K562 (cell line): ENCODE results near the gene ZFR2. TPM values are rescaled to one million over a fixed set of nuclear protein-coding genes. Genes with fewer than 3 reads are reported as not detected.

ENCODE experiments used
- ATAC-seq: fragments of 200-7000 bp; cut with Tn5 transposase; 3 replicates; pipeline ENCODE4 v1.9.1; 2020; ENCODE audit warnings: moderate library complexity
- BruUV-seq: library from RNA; stranded (reverse); fragments of 400-500 nt; replicated peaks from 2 replicates; lab custom pipeline; 2021; lab: Mats Ljungman, UMichigan
- CTCF ChIA-PET: fragments of 300-600 bp; formaldehyde crosslinking; extraction: SDS; loops from one replicate; lab custom pipeline; 2021; ENCODE audit warnings: low intra/inter-chr PET ratio; lab: Yijun Ruan, JAX
- POLR2A ChIA-PET: fragments of 300-600, 350-650 bp; sonication (Branson Sonifier 250); formaldehyde crosslinking; extraction: SDS; loops from one replicate; lab custom pipeline; 2021; ENCODE audit warnings: antibody characterized with exemption, inconsistent platforms; lab: Yijun Ruan, JAX
- DNase-seq, 4 experiments: peaks; one replicate each; pipeline versions ENCODE4 v3.0.0 to v3.0.0-alpha.2; 2011 to 2018; ENCODE audit warnings: low spot score in 3 of 4, mixed read lengths in 3 of 4; ENCODE audit errors: extremely low read depth in 1 of 4
- FAIRE-seq: peaks from 2 replicates; lab custom pipeline; 2011; peaks lifted over from hg19 to GRCh38; lab: Jason Lieb, UNC
- H2AFZ ChIP-seq: 2 replicates; pipeline ENCODE4 v1.6.0; 2011; ENCODE audit warnings: low read depth, low read length, control low read depth, inconsistent platforms
- H3K27ac ChIP-seq: fragments of 200-600 bp; 3 replicates; pipeline ENCODE4 v1.8.0; 2011; ENCODE audit warnings: low read depth, mild to moderate bottlenecking, control low read depth, inconsistent platforms, low read length, moderate library complexity, mixed read lengths; ENCODE audit errors: extremely low read depth
- H3K27me3 ChIP-seq, 2 experiments: fragments of 300-600 bp in 1 of 2; 2 replicates in 1 of 2; 3 replicates in 1 of 2; pipeline versions ENCODE4 v1.6.0 to v1.8.0; 2011; ENCODE audit warnings: inconsistent platforms in 2 of 2, low read length in 2 of 2, mild to moderate bottlenecking in 1 of 2, mixed read lengths in 1 of 2, moderate library complexity in 1 of 2; ENCODE audit not compliant: control insufficient read depth in 2 of 2, insufficient read depth in 2 of 2
- H3K36me3 ChIP-seq: fragments of 300-600 bp; 3 replicates; pipeline ENCODE4 v1.8.0; 2011; ENCODE audit warnings: mild to moderate bottlenecking, low read length, inconsistent platforms; ENCODE audit not compliant: control insufficient read depth, insufficient read depth
- H3K4me1 ChIP-seq, 2 experiments: fragments of 200-600 bp in 1 of 2; replicated peaks in 1 of 2; 2 replicates in 1 of 2; 3 replicates in 1 of 2; pipeline versions ENCODE4 v1.5.1 to v1.8.0; 2011; ENCODE audit warnings: inconsistent platforms in 2 of 2, low read length in 2 of 2, mild to moderate bottlenecking in 1 of 2, mixed read lengths in 1 of 2, moderate library complexity in 1 of 2; ENCODE audit not compliant: control insufficient read depth in 2 of 2, insufficient read depth in 2 of 2
- H3K4me2 ChIP-seq: 2 replicates; pipeline ENCODE4 v1.6.1; 2011; ENCODE audit warnings: low read length, control low read depth, inconsistent platforms, mixed read lengths; ENCODE audit not compliant: insufficient read depth
- H3K4me3 ChIP-seq: fragments of 200-600 bp; sonication (generic), shearing (Covaris generic); 2 replicates; pipeline ENCODE4 v1.5.1; 2016; ENCODE audit warnings: control low read depth, inconsistent platforms
- H3K79me2 ChIP-seq: fragments of 200-600 bp; 3 replicates; pipeline ENCODE4 v1.8.0; 2011; ENCODE audit warnings: low read length, inconsistent platforms; ENCODE audit not compliant: control insufficient read depth, insufficient read depth
- H3K9ac ChIP-seq, 2 experiments: 2 replicates each; pipeline versions ENCODE4 v1.6.0 to v1.6.1; 2011; ENCODE audit warnings: low read depth in 2 of 2, low read length in 2 of 2, control low read depth in 1 of 2, inconsistent platforms in 1 of 2, mild to moderate bottlenecking in 1 of 2, mixed read lengths in 1 of 2; ENCODE audit not compliant: insufficient read depth in 1 of 2
- H3K9me1 ChIP-seq: one replicate; pipeline ENCODE4 v1.6.0; 2011; ENCODE audit warnings: inconsistent platforms, mild to moderate bottlenecking, low read length, moderate library complexity; ENCODE audit not compliant: control insufficient read depth, insufficient read depth
- H3K9me3 ChIP-seq: replicated peaks from 2 replicates; pipeline ENCODE4 v1.5.1; 2011; ENCODE audit warnings: low read depth, low read length, inconsistent platforms; ENCODE audit not compliant: control insufficient read depth, insufficient read depth
- H4K20me1 ChIP-seq: replicated peaks from 2 replicates; pipeline ENCODE4 v1.6.1; 2011; ENCODE audit warnings: low read length, inconsistent platforms, mixed read lengths; ENCODE audit not compliant: control insufficient read depth, insufficient read depth
- TCF3 ChIP-seq: sonication (generic); formaldehyde crosslinking; IDR thresholded peaks from 2 replicates; pipeline ENCODE4 v1.4.0; 2020; ENCODE audit warnings: mild to moderate bottlenecking, missing genetic modification reagents
- U2AF1 ChIP-seq: fragments of 200-400 bp; formaldehyde crosslinking; optimal IDR thresholded peaks from 2 replicates; pipeline ENCODE3; 2017; ENCODE audit warnings: mild to moderate bottlenecking, low read depth, low read length, moderate library complexity
- ZNF707 ChIP-seq: fragments of 250-450 bp; sonication (Bioruptor Pico); conservative IDR thresholded peaks from 2 replicates; pipeline ENCODE4 v1.8.0; 2022; ENCODE audit warnings: inconsistent platforms, mild to moderate bottlenecking, moderate library complexity
- WGBS: fragments of 100-300 bp; shearing (Covaris generic); methylation state at CpG from one replicate; pipeline ENCODE4 v1.1.6; 2016; ENCODE audit warnings: low coverage, mixed read lengths; ENCODE audit not compliant: insufficient coverage; ENCODE audit errors: missing lambda C conversion rate; 5-methylcytosine and 5-hydroxymethylcytosine counted together
- in situ Hi-C: fragments of 300-500 bp; cut with MboI; formaldehyde crosslinking; loops from 4 replicates; pipeline ENCODE4 v1.15.0; 2018; ENCODE audit warnings: inconsistent platforms, mixed read lengths
- intact Hi-C: fragments of 100-400 bp; cut with micrococcal nuclease; formaldehyde crosslinking; loops from 2 replicates; pipeline ENCODE4 v1.14.2; 2022
- polyA plus RNA-seq, 8 experiments: library from polyadenylated mRNA; depleted of rRNA in 4 of 8; stranded (reverse) in 5 of 8; unstranded in 3 of 8; fragments of >200 nt; fragmentation: Nextera tagmentation in 2 of 8; fragmentation: Illumina TruSeq in 1 of 8; extraction: Ambion mirVana in 2 of 8; extraction: Trizol in 1 of 8; gene quantifications; 2 replicates each; pipeline versions ENCODE4 v1.2.1 to v1.2.3, GENCODE V29; 2011 to 2014; ENCODE audit warnings: inconsistent platforms in 1 of 8, missing spikeins in 1 of 8
- total RNA-seq, 7 experiments: library from RNA; depleted of rRNA in 6 of 7; stranded (reverse); fragments of >200 nt in 6 of 7; fragmentation: Illumina TruSeq in 2 of 7; extraction: Trizol in 2 of 7; gene quantifications; 2 replicates each; pipeline versions ENCODE4 v1.2.1 to v1.2.3, GENCODE V29; 2011 to 2021; ENCODE audit warnings: low replicate concordance in 1 of 7
- TF ChIP-seq, protein P1 (sequence below): fragments of 250-450 bp; sonication (Bioruptor Pico); IDR thresholded peaks from 2 replicates; pipeline ENCODE4 v1.5.0; 2021
- TF ChIP-seq, protein P2 (sequence below), 2 experiments: fragments of 450-650 bp in 1 of 2; sonication (generic) in 1 of 2; formaldehyde crosslinking in 1 of 2; IDR thresholded peaks in 1 of 2; conservative IDR thresholded peaks in 1 of 2; 2 replicates each; pipeline versions ENCODE4 v1.6.1 to v1.8.1; 2016 to 2023; ENCODE audit warnings: mild to moderate bottlenecking in 2 of 2, moderate library complexity in 2 of 2, inconsistent platforms in 1 of 2, missing genetic modification reagents in 1 of 2
- TF ChIP-seq, protein P3 (sequence below), 2 experiments: IDR thresholded peaks; 2 replicates each; pipeline ENCODE4 v1.6.1; 2011; ENCODE audit warnings: borderline replicate concordance in 1 of 2, control low read depth in 1 of 2, low read depth in 1 of 2, low read length in 1 of 2, mild to moderate bottlenecking in 1 of 2, mixed read lengths in 1 of 2, moderate library complexity in 1 of 2; ENCODE audit not compliant: insufficient read depth in 1 of 2, insufficient read length in 1 of 2, poor library complexity in 1 of 2, severe bottlenecking in 1 of 2; ENCODE audit errors: extremely low read depth in 1 of 2

The ZFR2 gene
- total and polyA plus RNA-seq, 9 of the 15 experiments (the other 6 are each of a cell fraction or from before 2014, with no cell fraction given) = 0.03 to 0.59 (median 0.07) TPM; not detected in 6

DNA sequence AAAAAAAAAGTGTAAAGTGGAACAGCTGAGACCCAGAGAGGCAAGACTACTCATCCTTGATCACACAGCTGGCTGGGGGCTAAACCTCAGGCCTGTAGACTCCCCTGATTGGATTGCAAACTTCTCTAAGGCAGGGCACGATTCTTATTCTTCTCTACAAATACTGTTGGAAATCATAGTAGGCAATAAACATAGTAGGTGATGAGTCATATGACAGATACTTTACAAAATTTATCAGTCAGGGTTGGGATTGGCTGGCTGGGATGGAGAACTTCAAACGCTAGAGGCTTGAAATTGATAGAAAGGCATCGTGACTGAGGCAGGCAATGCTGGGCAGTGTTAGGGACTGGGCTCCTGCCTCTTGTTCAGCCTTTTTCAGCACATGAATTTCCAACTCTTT, 76.7 kb downstream of the ZFR2 start (continued):
- TF ChIP-seq, protein P1, sequence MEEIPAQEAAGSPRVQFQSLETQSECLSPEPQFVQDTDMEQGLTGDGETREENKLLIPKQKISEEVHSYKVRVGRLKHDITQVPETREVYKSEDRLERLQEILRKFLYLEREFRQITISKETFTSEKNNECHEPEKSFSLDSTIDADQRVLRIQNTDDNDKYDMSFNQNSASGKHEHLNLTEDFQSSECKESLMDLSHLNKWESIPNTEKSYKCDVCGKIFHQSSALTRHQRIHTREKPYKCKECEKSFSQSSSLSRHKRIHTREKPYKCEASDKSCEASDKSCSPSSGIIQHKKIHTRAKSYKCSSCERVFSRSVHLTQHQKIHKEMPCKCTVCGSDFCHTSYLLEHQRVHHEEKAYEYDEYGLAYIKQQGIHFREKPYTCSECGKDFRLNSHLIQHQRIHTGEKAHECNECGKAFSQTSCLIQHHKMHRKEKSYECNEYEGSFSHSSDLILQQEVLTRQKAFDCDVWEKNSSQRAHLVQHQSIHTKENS (CRISPR knock-in tag) = no peak
- TF ChIP-seq TCF3 (no peak), U2AF1 (no peak)
- TF ChIP-seq, protein P2, sequence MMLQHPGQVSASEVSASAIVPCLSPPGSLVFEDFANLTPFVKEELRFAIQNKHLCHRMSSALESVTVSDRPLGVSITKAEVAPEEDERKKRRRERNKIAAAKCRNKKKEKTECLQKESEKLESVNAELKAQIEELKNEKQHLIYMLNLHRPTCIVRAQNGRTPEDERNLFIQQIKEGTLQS (IDR thresholded peaks at IDR 0.05) = peak; percentile 78
- TF ChIP-seq, protein P2 (CRISPR knock-in tag; conservative IDR thresholded peaks at IDR 0.05) = no peak

DNA sequence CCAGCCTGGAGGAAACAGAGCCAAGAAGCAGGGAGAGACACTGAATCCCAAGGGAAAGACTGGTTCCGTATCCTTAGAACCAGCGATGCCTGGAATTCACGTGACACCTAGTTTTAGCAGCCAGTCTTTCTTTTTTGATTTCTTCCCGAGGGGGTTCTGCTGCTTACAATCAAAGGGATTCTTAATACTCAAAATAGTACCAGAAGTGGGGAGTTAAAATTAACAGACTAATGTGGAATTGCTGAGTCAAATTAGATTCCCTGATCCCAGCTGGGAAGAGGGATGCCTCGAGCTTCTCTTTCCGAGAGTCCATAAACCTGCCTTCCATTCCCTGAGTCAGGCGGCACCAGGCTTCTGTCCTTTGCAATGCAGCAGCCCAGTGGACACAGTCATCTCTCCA, 77.9 kb downstream of the ZFR2 start:
- WGBS = 58% methylated on average over 7 of the region's 7 CpGs
- CTCF ChIA-PET = no interaction called here
- TF ChIP-seq, protein P3, sequence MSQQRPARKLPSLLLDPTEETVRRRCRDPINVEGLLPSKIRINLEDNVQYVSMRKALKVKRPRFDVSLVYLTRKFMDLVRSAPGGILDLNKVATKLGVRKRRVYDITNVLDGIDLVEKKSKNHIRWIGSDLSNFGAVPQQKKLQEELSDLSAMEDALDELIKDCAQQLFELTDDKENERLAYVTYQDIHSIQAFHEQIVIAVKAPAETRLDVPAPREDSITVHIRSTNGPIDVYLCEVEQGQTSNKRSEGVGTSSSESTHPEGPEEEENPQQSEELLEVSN (IDR thresholded peaks at IDR 0.05; ENCODE audit: borderline replicate concordance in 1 of 2, extremely low read depth in 1 of 2, insufficient read depth in 1 of 2, insufficient read length in 1 of 2, low read depth in 1 of 2, low read length in 1 of 2, poor library complexity in 1 of 2, severe bottlenecking in 1 of 2) = no peak
- TF ChIP-seq ZNF707 (CRISPR knock-in tag) = peak; percentile 88

More for the DNA sequence above, 77.9 kb downstream of the ZFR2 start:
- no peaks in the 10 kb centered on the region for H3K9me1 ChIP-seq
- no peaks in the 10 kb centered on the region; the same call in 2 of the 3 replicates for H3K79me2 ChIP-seq
- H4K20me1 ChIP-seq = no peaks in the 10 kb centered on the region
- H3K9ac ChIP-seq = no peak overlapping the region
- POLR2A ChIA-PET = no interaction called here
- no peak overlapping the region for H2AFZ ChIP-seq
- H3K4me2 ChIP-seq = no peak overlapping the region
- 0 out of 2 replicates have a peak, but pooled peaks cover 2% of the 10 kb centered on the region for H3K9me3 ChIP-seq
- H3K36me3 ChIP-seq = no peaks in the 10 kb centered on the region
- ATAC-seq (no peak), FAIRE-seq (no peak), DNase-seq (no peak)
- no peak overlapping the region for H3K4me3 ChIP-seq
- no TSS peak for BruUV-seq
- intact Hi-C loops = no loop called here
- in situ Hi-C loops = no loop called here
- peaks cover 0 to 9% of the 10 kb centered on the region in 2 experiments; a peak in 2 of 5 replicates for H3K4me1 ChIP-seq
- no peak overlapping the region for H3K27ac ChIP-seq
- H3K27me3 ChIP-seq = peaks cover 0 to 9% of the 10 kb centered on the region in 2 experiments; a peak in 1 of 5 replicates
